HepG2 (cell line): ENCODE data around the gene GPS1. TPM values are rescaled to one million over a fixed set of nuclear protein-coding genes. Genes with fewer than 3 reads are reported as not detected.

Experiments
- FIP1L1 ChIP-seq: fragments of 200-400 bp; formaldehyde crosslinking; IDR thresholded peaks from 2 replicates; pipeline ENCODE4 v1.6.1; 2018; ENCODE audit warnings: low read depth, mild to moderate bottlenecking, low read length, moderate library complexity, borderline replicate concordance; ENCODE audit not compliant: insufficient read depth
- HDAC2 ChIP-seq: sonication (generic); formaldehyde crosslinking; IDR thresholded peaks from 2 replicates; pipeline ENCODE4 v1.4.0; 2020; ENCODE audit warnings: missing genetic modification reagents
- HES4 ChIP-seq: sonication (generic); formaldehyde crosslinking; IDR thresholded peaks from 2 replicates; pipeline ENCODE4 v1.9.0; 2021; ENCODE audit warnings: mild to moderate bottlenecking, missing genetic modification reagents, borderline replicate concordance
- HNRNPLL ChIP-seq: fragments of 200-400 bp; formaldehyde crosslinking; IDR thresholded peaks from 2 replicates; pipeline ENCODE4 v1.6.1; 2017; ENCODE audit warnings: mild to moderate bottlenecking, low read depth, low read length; ENCODE audit not compliant: poor library complexity, severe bottlenecking
- MLLT10 ChIP-seq: sonication (generic); formaldehyde crosslinking; IDR thresholded peaks from 2 replicates; pipeline ENCODE4 v1.4.0; 2020; ENCODE audit warnings: missing genetic modification reagents
- MYC ChIP-seq: sonication (generic); formaldehyde crosslinking; IDR thresholded peaks from 2 replicates; pipeline ENCODE4 v1.9.0; 2021; ENCODE audit warnings: missing genetic modification reagents, borderline replicate concordance
- NCOA1 ChIP-seq: sonication (generic); formaldehyde crosslinking; IDR thresholded peaks from 2 replicates; pipeline ENCODE4 v1.9.0; 2021; ENCODE audit warnings: missing genetic modification reagents
- RARG ChIP-seq: sonication (generic); formaldehyde crosslinking; IDR thresholded peaks from 2 replicates; pipeline ENCODE4 v1.4.0; 2020; ENCODE audit warnings: low read depth, mild to moderate bottlenecking, missing genetic modification reagents
- REL ChIP-seq: sonication (generic); formaldehyde crosslinking; conservative IDR thresholded peaks from 2 replicates; pipeline ENCODE4 v1.8.0; 2022; ENCODE audit warnings: mild to moderate bottlenecking, missing genetic modification reagents, moderate library complexity
- SNAI1 ChIP-seq: sonication (generic); formaldehyde crosslinking; IDR thresholded peaks from 2 replicates; pipeline ENCODE4 v1.5.0; 2020; ENCODE audit warnings: mild to moderate bottlenecking, missing genetic modification reagents, borderline replicate concordance
- SP140L ChIP-seq: sonication (generic); formaldehyde crosslinking; IDR thresholded peaks from 2 replicates; pipeline ENCODE4 v1.4.0; 2020; ENCODE audit warnings: missing genetic modification reagents, borderline replicate concordance
- SP2 ChIP-seq: sonication (generic); formaldehyde crosslinking; IDR thresholded peaks from 2 replicates; pipeline ENCODE4 v1.5.1; 2020; ENCODE audit warnings: mild to moderate bottlenecking, missing genetic modification reagents
- TBX3 ChIP-seq: fragments of 450-650 bp; IDR thresholded peaks from 2 replicates; pipeline ENCODE4 v1.6.1; 2017; ENCODE audit warnings: antibody characterized with exemption, mild to moderate bottlenecking, inconsistent platforms, borderline replicate concordance
- XBP1 ChIP-seq: sonication (generic); formaldehyde crosslinking; IDR thresholded peaks from 2 replicates; pipeline ENCODE4 v1.5.0; 2020; ENCODE audit warnings: missing genetic modification reagents
- ZBTB8A ChIP-seq: sonication (generic); formaldehyde crosslinking; IDR thresholded peaks from 2 replicates; pipeline ENCODE4 v1.4.0; 2020; ENCODE audit warnings: mild to moderate bottlenecking, low read depth, missing genetic modification reagents, borderline replicate concordance
- ZFAT ChIP-seq: sonication (generic); formaldehyde crosslinking; conservative IDR thresholded peaks from 2 replicates; pipeline ENCODE4 v1.8.1; 2023; ENCODE audit warnings: missing genetic modification reagents, inconsistent platforms
- ZFP36L1 ChIP-seq: sonication (generic); formaldehyde crosslinking; IDR thresholded peaks from 2 replicates; pipeline ENCODE4 v1.8.0; 2022; ENCODE audit warnings: mild to moderate bottlenecking, missing genetic modification reagents, moderate library complexity
- ZFY ChIP-seq: sonication (generic); formaldehyde crosslinking; IDR thresholded peaks from 2 replicates; pipeline ENCODE4 v1.4.0; 2020; ENCODE audit warnings: missing genetic modification reagents
- ZNF607 ChIP-seq: sonication (generic); formaldehyde crosslinking; IDR thresholded peaks from 2 replicates; pipeline ENCODE4 v1.5.1; 2020; ENCODE audit warnings: missing genetic modification reagents, mild to moderate bottlenecking, borderline replicate concordance
- ZNF780A ChIP-seq: sonication (generic); formaldehyde crosslinking; IDR thresholded peaks from 2 replicates; pipeline ENCODE4 v1.8.0; 2022; ENCODE audit warnings: mild to moderate bottlenecking, missing genetic modification reagents, moderate library complexity
- ZNF816 ChIP-seq: sonication (generic); formaldehyde crosslinking; IDR thresholded peaks from 2 replicates; pipeline ENCODE4 v1.8.0; 2022; ENCODE audit warnings: missing genetic modification reagents, mild to moderate bottlenecking, borderline replicate concordance
- ZSCAN30 ChIP-seq: sonication (generic); formaldehyde crosslinking; IDR thresholded peaks from 2 replicates; pipeline ENCODE4 v1.5.0; 2020; ENCODE audit warnings: mild to moderate bottlenecking, missing genetic modification reagents
- polyA plus RNA-seq, 8 experiments: library from polyadenylated mRNA; depleted of rRNA in 3 of 8; stranded (reverse) in 7 of 8; unstranded in 1 of 8; fragments of >200 nt; fragmentation: Illumina TruSeq in 4 of 8; extraction: Trizol in 4 of 8; gene quantifications; 2 replicates each; pipeline versions ENCODE4 v1.2.1 to v1.2.3, GENCODE V29; 2011 to 2016; ENCODE audit warnings: low read depth in 4 of 8, missing spikeins in 1 of 8, mixed read lengths in 1 of 8; ENCODE audit not compliant: insufficient read depth in 1 of 8
- total RNA-seq, 5 experiments: library from RNA; depleted of rRNA; stranded (reverse); fragments of >200 nt; fragmentation: Illumina TruSeq; extraction: Trizol; gene quantifications; 2 replicates each; pipeline ENCODE4 v1.2.3, GENCODE V29; 2016; ENCODE audit warnings: low read depth in 1 of 5
- TF ChIP-seq, protein P1 (sequence below): sonication (generic); formaldehyde crosslinking; IDR thresholded peaks from 2 replicates; pipeline ENCODE4 v1.4.0; 2020; ENCODE audit warnings: mild to moderate bottlenecking, missing genetic modification reagents
- TF ChIP-seq, protein P2 (sequence below): sonication (generic); formaldehyde crosslinking; IDR thresholded peaks from 2 replicates; pipeline ENCODE4 v1.8.1; 2023; ENCODE audit warnings: mild to moderate bottlenecking, missing genetic modification reagents, borderline replicate concordance
- TF ChIP-seq, protein P3 (sequence below): sonication (generic); formaldehyde crosslinking; IDR thresholded peaks from 2 replicates; pipeline ENCODE4 v1.4.0; 2020; ENCODE audit warnings: missing genetic modification reagents, borderline replicate concordance

GPS1 gene
- total and polyA plus RNA-seq, 2 of the 13 experiments (the other 11 are each of a cell fraction or from before 2014, with no cell fraction given) = 124 to 128 TPM

DNA sequence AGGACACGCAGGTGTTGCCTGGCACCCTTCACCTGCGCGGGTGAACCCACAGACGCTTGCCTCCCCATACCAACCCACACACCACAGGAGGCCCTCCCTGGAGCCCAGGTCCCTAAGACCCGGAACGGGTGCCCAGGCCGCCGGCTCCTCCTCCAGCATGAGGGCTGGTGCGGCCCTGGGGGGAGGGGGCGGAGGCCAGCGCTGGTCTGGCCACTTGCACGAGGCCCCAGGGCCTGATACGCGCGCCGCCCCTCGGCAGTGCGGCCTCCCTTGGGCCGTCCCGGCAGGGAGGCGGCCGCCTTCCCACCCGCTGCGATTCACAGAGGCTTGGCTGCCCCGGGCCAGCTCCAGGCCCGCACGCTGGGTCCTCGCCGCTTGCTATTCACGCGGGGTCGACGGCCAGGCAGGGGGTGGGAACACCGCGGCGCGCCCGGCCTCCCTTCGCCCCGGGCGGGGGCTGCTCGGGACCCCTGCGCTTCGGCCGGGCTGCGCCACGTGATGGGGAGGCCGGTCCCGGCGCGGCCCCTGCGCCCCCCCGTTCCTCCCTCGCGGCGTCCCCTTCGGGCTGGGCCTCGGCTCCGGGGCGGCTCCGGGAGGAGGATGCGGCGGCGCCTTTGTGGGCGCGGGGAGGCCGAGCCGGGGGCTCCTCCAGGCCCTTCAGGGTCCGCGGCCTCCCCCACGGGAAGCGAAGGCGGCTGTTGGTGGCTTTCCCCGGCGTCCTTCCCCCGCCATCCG is 45.7 kb downstream of the GPS1 start (continued):
- TF ChIP-seq, protein P1, sequence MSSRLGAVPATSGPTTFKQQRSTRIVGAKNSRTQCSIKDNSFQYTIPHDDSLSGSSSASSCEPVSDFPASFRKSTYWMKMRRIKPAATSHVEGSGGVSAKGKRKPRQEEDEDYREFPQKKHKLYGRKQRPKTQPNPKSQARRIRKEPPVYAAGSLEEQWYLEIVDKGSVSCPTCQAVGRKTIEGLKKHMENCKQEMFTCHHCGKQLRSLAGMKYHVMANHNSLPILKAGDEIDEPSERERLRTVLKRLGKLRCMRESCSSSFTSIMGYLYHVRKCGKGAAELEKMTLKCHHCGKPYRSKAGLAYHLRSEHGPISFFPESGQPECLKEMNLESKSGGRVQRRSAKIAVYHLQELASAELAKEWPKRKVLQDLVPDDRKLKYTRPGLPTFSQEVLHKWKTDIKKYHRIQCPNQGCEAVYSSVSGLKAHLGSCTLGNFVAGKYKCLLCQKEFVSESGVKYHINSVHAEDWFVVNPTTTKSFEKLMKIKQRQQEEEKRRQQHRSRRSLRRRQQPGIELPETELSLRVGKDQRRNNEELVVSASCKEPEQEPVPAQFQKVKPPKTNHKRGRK (CRISPR knock-in tag) = no peak
- TF ChIP-seq NCOA1 (CRISPR knock-in tag) = no peak
- no peak for TF ChIP-seq ZNF816 (CRISPR knock-in tag)
- TF ChIP-seq ZBTB8A (CRISPR knock-in tag) = no peak
- no peak for TF ChIP-seq HNRNPLL
- TF ChIP-seq ZNF607 (CRISPR knock-in tag) = peak; percentile 55
- peak; percentile 46; the same call in 1 of the 2 replicates for TF ChIP-seq HES4 (CRISPR knock-in tag)
- no peak for TF ChIP-seq MLLT10 (CRISPR knock-in tag)
- TF ChIP-seq ZFP36L1 (CRISPR knock-in tag) = no peak
- TF ChIP-seq ZNF780A = 0 out of 2 replicates have a peak, but pooled peaks have one; percentile 34
- no peak for TF ChIP-seq TBX3
- 0 out of 2 replicates have a peak, but pooled peaks have one; percentile 59 for TF ChIP-seq FIP1L1
- peak; percentile 11; the same call in 1 of the 2 replicates for TF ChIP-seq HDAC2 (CRISPR knock-in tag)
- TF ChIP-seq, protein P2, sequence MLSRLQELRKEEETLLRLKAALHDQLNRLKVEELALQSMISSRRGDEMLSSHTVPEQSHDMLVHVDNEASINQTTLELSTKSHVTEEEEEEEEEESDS = no peak
- no peak for TF ChIP-seq SNAI1 (CRISPR knock-in tag)
- TF ChIP-seq SP2 (CRISPR knock-in tag) = peak; percentile 44
- no peak for TF ChIP-seq ZFAT (CRISPR knock-in tag)
- no peak for TF ChIP-seq SP140L (CRISPR knock-in tag)
- peak; percentile 52; the same call in 1 of the 2 replicates for TF ChIP-seq ZFY (CRISPR knock-in tag)
- no peak for TF ChIP-seq REL (CRISPR knock-in tag)
- TF ChIP-seq XBP1 (CRISPR knock-in tag) = no peak
- TF ChIP-seq ZSCAN30 = 0 out of 2 replicates have a peak, but pooled peaks have one; percentile 80
- TF ChIP-seq, protein P3, sequence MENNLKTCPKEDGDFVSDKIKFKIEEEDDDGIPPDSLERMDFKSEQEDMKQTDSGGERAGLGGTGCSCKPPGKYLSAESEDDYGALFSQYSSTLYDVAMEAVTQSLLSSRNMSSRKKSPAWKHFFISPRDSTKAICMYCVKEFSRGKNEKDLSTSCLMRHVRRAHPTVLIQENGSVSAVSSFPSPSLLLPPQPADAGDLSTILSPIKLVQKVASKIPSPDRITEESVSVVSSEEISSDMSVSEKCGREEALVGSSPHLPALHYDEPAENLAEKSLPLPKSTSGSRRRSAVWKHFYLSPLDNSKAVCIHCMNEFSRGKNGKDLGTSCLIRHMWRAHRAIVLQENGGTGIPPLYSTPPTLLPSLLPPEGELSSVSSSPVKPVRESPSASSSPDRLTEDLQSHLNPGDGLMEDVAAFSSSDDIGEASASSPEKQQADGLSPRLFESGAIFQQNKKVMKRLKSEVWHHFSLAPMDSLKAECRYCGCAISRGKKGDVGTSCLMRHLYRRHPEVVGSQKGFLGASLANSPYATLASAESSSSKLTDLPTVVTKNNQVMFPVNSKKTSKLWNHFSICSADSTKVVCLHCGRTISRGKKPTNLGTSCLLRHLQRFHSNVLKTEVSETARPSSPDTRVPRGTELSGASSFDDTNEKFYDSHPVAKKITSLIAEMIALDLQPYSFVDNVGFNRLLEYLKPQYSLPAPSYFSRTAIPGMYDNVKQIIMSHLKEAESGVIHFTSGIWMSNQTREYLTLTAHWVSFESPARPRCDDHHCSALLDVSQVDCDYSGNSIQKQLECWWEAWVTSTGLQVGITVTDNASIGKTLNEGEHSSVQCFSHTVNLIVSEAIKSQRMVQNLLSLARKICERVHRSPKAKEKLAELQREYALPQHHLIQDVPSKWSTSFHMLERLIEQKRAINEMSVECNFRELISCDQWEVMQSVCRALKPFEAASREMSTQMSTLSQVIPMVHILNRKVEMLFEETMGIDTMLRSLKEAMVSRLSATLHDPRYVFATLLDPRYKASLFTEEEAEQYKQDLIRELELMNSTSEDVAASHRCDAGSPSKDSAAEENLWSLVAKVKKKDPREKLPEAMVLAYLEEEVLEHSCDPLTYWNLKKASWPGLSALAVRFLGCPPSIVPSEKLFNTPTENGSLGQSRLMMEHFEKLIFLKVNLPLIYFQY (CRISPR knock-in tag) = no peak
- no peak; the same call in 1 of the 2 replicates for TF ChIP-seq RARG (CRISPR knock-in tag)
- peak; percentile 62 for TF ChIP-seq MYC
